ENCODE data around the gene OR9Q1.

DNA sequence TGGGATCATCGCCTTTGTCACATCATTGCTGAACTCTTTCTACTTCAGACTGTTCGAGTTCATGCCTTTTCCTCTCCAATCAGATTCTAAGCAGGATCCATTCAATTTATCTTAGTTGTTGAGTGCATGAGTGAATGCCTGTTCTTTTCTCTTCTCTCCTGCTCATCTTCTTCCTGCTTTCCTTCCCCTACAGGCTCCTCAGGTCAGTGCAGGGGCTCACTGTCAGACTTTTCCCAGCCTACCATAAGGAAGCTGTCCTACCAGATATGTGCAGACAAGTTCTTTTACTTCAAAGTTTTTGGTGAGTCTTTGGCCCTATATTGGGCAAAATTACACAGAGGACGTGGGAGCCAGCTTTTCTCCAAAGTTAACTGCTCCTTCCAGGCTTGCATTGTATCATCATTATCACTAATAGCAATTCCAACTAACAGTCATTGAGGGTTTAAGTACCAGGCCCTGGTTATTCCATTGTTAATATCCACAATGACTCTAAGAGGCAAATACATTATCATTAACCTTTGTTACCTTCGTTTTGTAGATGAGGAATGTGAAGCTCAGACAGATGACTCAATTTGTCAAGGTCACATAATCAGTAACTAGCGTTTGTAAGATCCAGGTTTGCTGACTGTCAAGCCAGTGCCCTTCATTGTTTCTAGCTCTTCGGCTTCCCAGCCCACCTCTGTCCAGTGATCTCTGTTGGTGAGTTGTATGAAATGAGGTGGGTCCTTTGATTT is 37.4 kb downstream of the OR9Q1 start:
- TF ChIP-seq, protein P1, sequence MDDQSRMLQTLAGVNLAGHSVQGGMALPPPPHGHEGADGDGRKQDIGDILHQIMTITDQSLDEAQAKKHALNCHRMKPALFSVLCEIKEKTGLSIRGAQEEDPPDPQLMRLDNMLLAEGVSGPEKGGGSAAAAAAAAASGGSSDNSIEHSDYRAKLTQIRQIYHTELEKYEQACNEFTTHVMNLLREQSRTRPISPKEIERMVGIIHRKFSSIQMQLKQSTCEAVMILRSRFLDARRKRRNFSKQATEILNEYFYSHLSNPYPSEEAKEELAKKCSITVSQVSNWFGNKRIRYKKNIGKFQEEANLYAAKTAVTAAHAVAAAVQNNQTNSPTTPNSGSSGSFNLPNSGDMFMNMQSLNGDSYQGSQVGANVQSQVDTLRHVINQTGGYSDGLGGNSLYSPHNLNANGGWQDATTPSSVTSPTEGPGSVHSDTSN (IDR thresholded peaks at IDR 0.05): no peak
- TF ChIP-seq, protein P2, sequence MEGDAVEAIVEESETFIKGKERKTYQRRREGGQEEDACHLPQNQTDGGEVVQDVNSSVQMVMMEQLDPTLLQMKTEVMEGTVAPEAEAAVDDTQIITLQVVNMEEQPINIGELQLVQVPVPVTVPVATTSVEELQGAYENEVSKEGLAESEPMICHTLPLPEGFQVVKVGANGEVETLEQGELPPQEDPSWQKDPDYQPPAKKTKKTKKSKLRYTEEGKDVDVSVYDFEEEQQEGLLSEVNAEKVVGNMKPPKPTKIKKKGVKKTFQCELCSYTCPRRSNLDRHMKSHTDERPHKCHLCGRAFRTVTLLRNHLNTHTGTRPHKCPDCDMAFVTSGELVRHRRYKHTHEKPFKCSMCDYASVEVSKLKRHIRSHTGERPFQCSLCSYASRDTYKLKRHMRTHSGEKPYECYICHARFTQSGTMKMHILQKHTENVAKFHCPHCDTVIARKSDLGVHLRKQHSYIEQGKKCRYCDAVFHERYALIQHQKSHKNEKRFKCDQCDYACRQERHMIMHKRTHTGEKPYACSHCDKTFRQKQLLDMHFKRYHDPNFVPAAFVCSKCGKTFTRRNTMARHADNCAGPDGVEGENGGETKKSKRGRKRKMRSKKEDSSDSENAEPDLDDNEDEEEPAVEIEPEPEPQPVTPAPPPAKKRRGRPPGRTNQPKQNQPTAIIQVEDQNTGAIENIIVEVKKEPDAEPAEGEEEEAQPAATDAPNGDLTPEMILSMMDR (IDR thresholded peaks at IDR 0.05): no peak
- TF ChIP-seq, protein P3, sequence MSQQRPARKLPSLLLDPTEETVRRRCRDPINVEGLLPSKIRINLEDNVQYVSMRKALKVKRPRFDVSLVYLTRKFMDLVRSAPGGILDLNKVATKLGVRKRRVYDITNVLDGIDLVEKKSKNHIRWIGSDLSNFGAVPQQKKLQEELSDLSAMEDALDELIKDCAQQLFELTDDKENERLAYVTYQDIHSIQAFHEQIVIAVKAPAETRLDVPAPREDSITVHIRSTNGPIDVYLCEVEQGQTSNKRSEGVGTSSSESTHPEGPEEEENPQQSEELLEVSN (IDR thresholded peaks at IDR 0.05; ENCODE audit: borderline replicate concordance, low read depth): no peak
- TF ChIP-seq POLR2AphosphoS2 (conservative IDR thresholded peaks at IDR 0.05; ENCODE audit: low read length): no peak
- no peak for TF ChIP-seq CHD2 (IDR thresholded peaks at IDR 0.05; ENCODE audit: low read length, partially characterized antibody)
- no peak for TF ChIP-seq POLR2A (IDR thresholded peaks at IDR 0.05; ENCODE audit: low read length)
- TF ChIP-seq MAZ (IDR thresholded peaks at IDR 0.05; ENCODE audit: borderline replicate concordance, low read depth, low read length): no peak
